AG10803 (cell line): Measurements from ENCODE around the gene CCDC194.
A peak's percentile ranks its signal among the peaks of the same experiment; 100 is the strongest.

Source experiments
- DNase-seq: peaks from one replicate; pipeline ENCODE4 v3.0.0; 2010; ENCODE audit warnings: low read depth
- H3K4me3 ChIP-seq: 2 replicates; pipeline ENCODE4 v1.5.1; 2011; ENCODE audit warnings: mild to moderate bottlenecking, low read length, control low read depth
- CTCF ChIP-seq: conservative IDR thresholded peaks from 2 replicates; pipeline ENCODE4 v1.5.1; 2011; ENCODE audit warnings: mild to moderate bottlenecking, low read length, control low read depth, inconsistent platforms

The CCDC194 gene

DNA sequence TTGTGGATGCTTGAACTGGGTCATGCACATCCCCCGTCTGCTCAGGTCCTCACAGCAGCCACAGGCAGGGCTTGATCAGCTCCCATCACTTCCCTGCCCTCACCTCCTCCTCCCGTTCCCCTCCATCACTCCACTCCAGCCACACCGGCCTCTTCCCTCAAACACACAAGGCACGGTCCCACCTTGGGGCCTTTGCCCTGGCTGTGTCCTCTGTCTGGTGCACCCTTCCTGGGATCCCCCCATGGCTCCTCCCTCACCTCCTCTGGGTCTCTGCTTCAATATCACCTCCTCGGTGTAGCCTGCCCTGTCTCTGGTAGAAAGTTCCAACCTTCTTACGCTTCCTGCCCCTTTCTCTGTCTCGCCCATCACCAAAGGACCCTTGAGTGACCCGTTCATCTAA, 40.6 kb downstream of the CCDC194 start:
- no peak for DNase-seq
- no peak for TF ChIP-seq CTCF
- no peak overlapping the region for H3K4me3 ChIP-seq

- no peak overlapping the region for H3K4me3 ChIP-seq
- DNase-seq: no peak
- TF ChIP-seq CTCF: no peak
Measured at GRCh38 chr19:17352608-17353280, 41.3 kb downstream of the CCDC194 start.

- no peak for TF ChIP-seq CTCF
- DNase-seq: no peak
- H3K4me3 ChIP-seq: no peak overlapping the region
Measured at GRCh38 chr19:17351815-17352435, 42.1 kb downstream of the CCDC194 start.

DNA sequence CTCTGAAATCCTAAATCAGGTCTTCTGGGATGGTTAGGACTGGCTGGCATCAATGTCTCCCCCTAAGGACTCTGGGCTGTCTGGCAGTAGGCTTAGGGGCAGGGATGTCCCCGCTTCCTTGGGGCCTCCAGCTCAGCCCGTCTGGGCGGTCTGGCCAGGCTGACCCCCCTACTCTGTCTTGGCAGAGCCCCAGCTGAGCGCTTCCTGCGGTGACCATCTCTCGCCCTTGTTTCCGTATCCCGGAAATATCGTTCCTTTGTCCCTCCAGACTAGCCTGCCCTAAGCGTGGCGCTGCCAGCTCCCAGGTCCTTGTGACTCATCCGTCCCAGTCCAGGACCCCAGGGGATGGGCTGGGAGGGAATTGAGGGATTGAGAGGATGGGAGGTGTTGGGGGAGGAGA, 45.3 kb downstream of the CCDC194 start:
- H3K4me3 ChIP-seq: peak overlapping the region; percentile 36
- TF ChIP-seq CTCF: no peak
- DNase-seq: peak; percentile 29

GRCh38 chr19:17347877-17348276, 46.1 kb downstream of the CCDC194 start:
- no peak for DNase-seq
- no peak overlapping the region for H3K4me3 ChIP-seq
- no peak for TF ChIP-seq CTCF

DNA sequence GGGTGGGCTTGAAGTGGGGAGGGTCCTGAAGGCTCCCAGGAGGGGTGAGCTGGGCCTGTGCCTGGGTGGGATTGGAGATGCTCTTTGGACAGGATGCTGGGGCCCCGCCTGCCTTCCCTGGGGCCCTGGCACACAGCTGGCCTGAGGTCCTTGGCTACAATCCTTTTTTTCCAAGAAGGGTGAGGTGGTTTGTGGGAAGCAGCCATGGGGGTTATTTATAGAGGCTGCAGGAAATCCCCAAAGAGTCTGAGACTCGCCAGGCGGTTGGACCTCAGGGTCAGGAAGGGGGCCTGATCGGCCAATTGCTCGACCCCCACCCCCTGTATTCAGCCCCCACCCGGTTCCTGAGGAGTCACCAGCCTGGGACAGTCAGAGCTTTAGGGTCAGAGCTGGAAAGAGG, 46.6 kb downstream of the CCDC194 start:
- H3K4me3 ChIP-seq: no peak overlapping the region
- TF ChIP-seq CTCF: no peak
- DNase-seq: no peak

GRCh38 chr19:17346109-17346671, 47.8 kb downstream of the CCDC194 start:
- peak; percentile 41 for DNase-seq
- H3K4me3 ChIP-seq: no peak overlapping the region
- TF ChIP-seq CTCF: peak; percentile 80
